ENCODE measurements around the gene MAST3. TPM values are rescaled to one million over a fixed set of nuclear protein-coding genes. Genes with fewer than 3 reads are reported as not detected.

MAST3 gene
- total and polyA plus RNA-seq, 4 donors = 5.8 to 22.0 (median 13.1) TPM

GRCh38 chr19:18128044-18128443, 30.5 kb downstream of the MAST3 start:
- H3K9me3 ChIP-seq (ENCODE audit: control insufficient read depth, insufficient read depth, low read length) = no peaks in the 10 kb centered on the region
- peaks cover 87% of the 10 kb centered on the region for H3K36me3 ChIP-seq (ENCODE audit: control insufficient read depth, insufficient read depth, low read length)
- H3K4me3 ChIP-seq (ENCODE audit: low read depth, low read length) = no peak overlapping the region
- WGBS (ENCODE audit: insufficient coverage) = 92% methylated on average over 3 of the region's 3 CpGs
- DNase-seq (ENCODE audit: low read depth in 4 of 6, low spot score in 6 of 6) = no peak
- H3K4me1 ChIP-seq (ENCODE audit: control insufficient read depth, insufficient read depth, low read length) = peaks cover 5% of the 10 kb centered on the region
- no peaks in the 10 kb centered on the region for H3K27me3 ChIP-seq (ENCODE audit: control insufficient read depth, insufficient read depth, low read length)
- H3K27ac ChIP-seq (ENCODE audit: low read depth, low read length) = no peak overlapping the region

- WGBS (ENCODE audit: insufficient coverage) = 96% methylated on average over 12 of the region's 12 CpGs
- no peak overlapping the region for H3K4me3 ChIP-seq (ENCODE audit: low read depth, low read length)
- H3K27me3 ChIP-seq (ENCODE audit: control insufficient read depth, insufficient read depth, low read length) = no peaks in the 10 kb centered on the region
- H3K4me1 ChIP-seq (ENCODE audit: control insufficient read depth, insufficient read depth, low read length) = no peaks in the 10 kb centered on the region
- H3K36me3 ChIP-seq (ENCODE audit: control insufficient read depth, insufficient read depth, low read length) = peaks cover 83% of the 10 kb centered on the region
- no peak for DNase-seq (ENCODE audit: low read depth in 4 of 6, low spot score in 6 of 6)
- no peaks in the 10 kb centered on the region for H3K9me3 ChIP-seq (ENCODE audit: control insufficient read depth, insufficient read depth, low read length)
- no peak overlapping the region for H3K27ac ChIP-seq (ENCODE audit: low read depth, low read length)
Measured at GRCh38 chr19:18128805-18129204, 31.2 kb downstream of the MAST3 start.

GRCh38 chr19:18130523-18131242, 33.1 kb downstream of the MAST3 start:
- H3K27ac ChIP-seq (ENCODE audit: low read depth, low read length) = no peak overlapping the region
- no peaks in the 10 kb centered on the region for H3K9me3 ChIP-seq (ENCODE audit: control insufficient read depth, insufficient read depth, low read length)
- H3K36me3 ChIP-seq (ENCODE audit: control insufficient read depth, insufficient read depth, low read length) = peaks cover 83% of the 10 kb centered on the region
- no peaks in the 10 kb centered on the region for H3K4me1 ChIP-seq (ENCODE audit: control insufficient read depth, insufficient read depth, low read length)
- no peaks in the 10 kb centered on the region for H3K27me3 ChIP-seq (ENCODE audit: control insufficient read depth, insufficient read depth, low read length)
- DNase-seq (ENCODE audit: low read depth in 4 of 6, low spot score in 6 of 6) = no peak
- WGBS (ENCODE audit: insufficient coverage) = 94% methylated on average over 21 of the region's 21 CpGs
- H3K4me3 ChIP-seq (ENCODE audit: low read depth, low read length) = no peak overlapping the region

GRCh38 chr19:18131841-18132596, 34.4 kb downstream of the MAST3 start:
- no peak overlapping the region for H3K4me3 ChIP-seq (ENCODE audit: low read depth, low read length)
- no peaks in the 10 kb centered on the region for H3K9me3 ChIP-seq (ENCODE audit: control insufficient read depth, insufficient read depth, low read length)
- 78% methylated on average over 28 of the region's 31 CpGs for WGBS (ENCODE audit: insufficient coverage)
- H3K36me3 ChIP-seq (ENCODE audit: control insufficient read depth, insufficient read depth, low read length) = peaks cover 88% of the 10 kb centered on the region
- H3K27me3 ChIP-seq (ENCODE audit: control insufficient read depth, insufficient read depth, low read length) = no peaks in the 10 kb centered on the region
- no peaks in the 10 kb centered on the region for H3K4me1 ChIP-seq (ENCODE audit: control insufficient read depth, insufficient read depth, low read length)
- no peak overlapping the region for H3K27ac ChIP-seq (ENCODE audit: low read depth, low read length)
- no peak for DNase-seq (ENCODE audit: low read depth in 4 of 6, low spot score in 6 of 6)

GRCh38 chr19:18135712-18136584, 38.4 kb downstream of the MAST3 start:
- Histone ChIP-seq H3K36me3 (ENCODE audit: control insufficient read depth, insufficient read depth, low read length) (peaks cover 68% of the 10 kb centered on the region), H3K4me1 (ENCODE audit: control insufficient read depth, insufficient read depth, low read length) (no peaks in the 10 kb centered on the region), H3K4me3 (ENCODE audit: low read depth, low read length) (no peak overlapping the region), H3K27me3 (ENCODE audit: control insufficient read depth, insufficient read depth, low read length) (no peaks in the 10 kb centered on the region), H3K9me3 (ENCODE audit: control insufficient read depth, insufficient read depth, low read length) (no peaks in the 10 kb centered on the region), H3K27ac (ENCODE audit: low read depth, low read length) (no peak overlapping the region)
- WGBS (ENCODE audit: insufficient coverage) = 93% methylated on average over 18 of the region's 18 CpGs
- DNase-seq (ENCODE audit: low read depth in 4 of 6, low spot score in 6 of 6) = no peak

- H3K4me3 ChIP-seq (ENCODE audit: low read depth, low read length) = no peak overlapping the region
- no peaks in the 10 kb centered on the region for H3K9me3 ChIP-seq (ENCODE audit: control insufficient read depth, insufficient read depth, low read length)
- H3K27me3 ChIP-seq (ENCODE audit: control insufficient read depth, insufficient read depth, low read length) = no peaks in the 10 kb centered on the region
- WGBS (ENCODE audit: insufficient coverage) = 93% methylated on average over 11 of the region's 11 CpGs
- no peak overlapping the region for H3K27ac ChIP-seq (ENCODE audit: low read depth, low read length)
- H3K36me3 ChIP-seq (ENCODE audit: control insufficient read depth, insufficient read depth, low read length) = peaks cover 70% of the 10 kb centered on the region
- no peaks in the 10 kb centered on the region for H3K4me1 ChIP-seq (ENCODE audit: control insufficient read depth, insufficient read depth, low read length)
- DNase-seq (ENCODE audit: low read depth in 4 of 6, low spot score in 6 of 6) = no peak
Measured at GRCh38 chr19:18137242-18137641, 39.7 kb downstream of the MAST3 start.

- no peaks in the 10 kb centered on the region for H3K27me3 ChIP-seq (ENCODE audit: control insufficient read depth, insufficient read depth, low read length)
- no peaks in the 10 kb centered on the region for H3K9me3 ChIP-seq (ENCODE audit: control insufficient read depth, insufficient read depth, low read length)
- H3K36me3 ChIP-seq (ENCODE audit: control insufficient read depth, insufficient read depth, low read length) = peaks cover 71% of the 10 kb centered on the region
- H3K4me3 ChIP-seq (ENCODE audit: low read depth, low read length) = no peak overlapping the region
- no peak overlapping the region for H3K27ac ChIP-seq (ENCODE audit: low read depth, low read length)
- 95% methylated on average over 7 of the region's 9 CpGs for WGBS (ENCODE audit: insufficient coverage)
- no peak for DNase-seq (ENCODE audit: low read depth in 4 of 6, low spot score in 6 of 6)
- H3K4me1 ChIP-seq (ENCODE audit: control insufficient read depth, insufficient read depth, low read length) = no peaks in the 10 kb centered on the region
Measured at GRCh38 chr19:18137657-18138339, 40.2 kb downstream of the MAST3 start.

- Histone ChIP-seq H3K4me1 (ENCODE audit: control insufficient read depth, insufficient read depth, low read length) (no peaks in the 10 kb centered on the region), H3K27ac (ENCODE audit: low read depth, low read length) (no peak overlapping the region), H3K27me3 (ENCODE audit: control insufficient read depth, insufficient read depth, low read length) (no peaks in the 10 kb centered on the region), H3K4me3 (ENCODE audit: low read depth, low read length) (no peak overlapping the region), H3K36me3 (ENCODE audit: control insufficient read depth, insufficient read depth, low read length) (peaks cover 76% of the 10 kb centered on the region), H3K9me3 (ENCODE audit: control insufficient read depth, insufficient read depth, low read length) (no peaks in the 10 kb centered on the region)
- no CpG with 5 or more reads among the region's 1 CpG for WGBS (ENCODE audit: insufficient coverage)
- no peak for DNase-seq (ENCODE audit: low read depth in 4 of 6, low spot score in 6 of 6)
Measured at GRCh38 chr19:18140473-18140872, 42.9 kb downstream of the MAST3 start.

GRCh38 chr19:18141031-18141430, 43.5 kb downstream of the MAST3 start:
- no peaks in the 10 kb centered on the region for H3K27me3 ChIP-seq (ENCODE audit: control insufficient read depth, insufficient read depth, low read length)
- no peaks in the 10 kb centered on the region for H3K4me1 ChIP-seq (ENCODE audit: control insufficient read depth, insufficient read depth, low read length)
- no peak overlapping the region for H3K27ac ChIP-seq (ENCODE audit: low read depth, low read length)
- no peaks in the 10 kb centered on the region for H3K9me3 ChIP-seq (ENCODE audit: control insufficient read depth, insufficient read depth, low read length)
- WGBS (ENCODE audit: insufficient coverage) = 98% methylated on average over 5 of the region's 6 CpGs
- peaks cover 76% of the 10 kb centered on the region for H3K36me3 ChIP-seq (ENCODE audit: control insufficient read depth, insufficient read depth, low read length)
- no peak overlapping the region for H3K4me3 ChIP-seq (ENCODE audit: low read depth, low read length)
- DNase-seq (ENCODE audit: low read depth in 4 of 6, low spot score in 6 of 6) = no peak

All from spinal cord (tissue), 10 donors.